HG03135 (cell line): ENCODE results near the gene ARMC5.
"Not testable (repeated sequence)": the region's sequence is repeated elsewhere in the genome, so short reads cannot be mapped to it uniquely, and the experiment has no call there.

Experiments used
- ATAC-seq: cut with Tn5 transposase; IDR thresholded peaks from one replicate; pipeline ENCODE4 v1.9.1; 2021; ENCODE audit warnings: mild to moderate bottlenecking, moderate library complexity; ENCODE audit not compliant: unreplicated experiment

ARMC5 gene

DNA sequence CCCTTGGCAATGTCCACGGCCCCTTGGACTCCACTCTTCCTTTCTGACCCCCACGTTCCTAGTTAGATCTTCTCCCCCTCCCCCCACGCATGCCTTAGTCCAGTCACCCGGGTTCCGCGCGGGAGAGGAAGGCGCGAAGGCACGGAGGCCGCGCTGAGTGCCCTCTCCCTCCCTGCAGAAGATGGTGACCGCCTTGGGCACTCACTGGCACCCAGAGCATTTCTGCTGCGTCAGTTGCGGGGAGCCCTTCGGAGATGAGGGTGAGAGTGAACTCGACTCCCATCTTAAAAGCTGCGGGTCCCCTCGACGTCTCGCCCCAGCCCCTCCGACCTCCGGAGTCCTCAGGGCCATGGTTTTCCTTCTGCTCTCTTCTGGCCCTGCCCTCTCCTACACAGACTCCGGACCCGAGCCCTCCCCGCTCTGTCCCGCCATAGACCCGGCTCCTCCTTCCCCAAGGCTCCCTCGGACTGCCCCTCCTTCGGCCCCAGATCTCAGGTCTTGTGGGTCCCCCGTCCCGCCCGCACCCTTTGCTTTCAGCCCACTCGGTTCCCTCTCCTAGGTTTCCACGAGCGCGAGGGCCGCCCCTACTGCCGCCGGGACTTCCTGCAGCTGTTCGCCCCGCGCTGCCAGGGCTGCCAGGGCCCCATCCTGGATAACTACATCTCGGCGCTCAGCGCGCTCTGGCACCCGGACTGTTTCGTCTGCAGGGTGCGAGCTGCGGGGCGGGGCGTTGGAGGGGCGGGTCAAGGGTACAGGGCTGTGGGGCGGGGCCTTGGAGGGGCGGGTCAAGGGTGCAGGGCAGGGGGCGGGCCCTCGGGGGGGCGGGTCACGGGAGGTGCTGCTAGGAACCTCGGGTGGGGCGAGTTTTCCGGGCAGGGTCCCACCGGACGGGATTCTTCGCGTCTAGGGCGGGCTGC lies 17.3 kb downstream of the ARMC5 start:
- ATAC-seq = peak; percentile 42

DNA sequence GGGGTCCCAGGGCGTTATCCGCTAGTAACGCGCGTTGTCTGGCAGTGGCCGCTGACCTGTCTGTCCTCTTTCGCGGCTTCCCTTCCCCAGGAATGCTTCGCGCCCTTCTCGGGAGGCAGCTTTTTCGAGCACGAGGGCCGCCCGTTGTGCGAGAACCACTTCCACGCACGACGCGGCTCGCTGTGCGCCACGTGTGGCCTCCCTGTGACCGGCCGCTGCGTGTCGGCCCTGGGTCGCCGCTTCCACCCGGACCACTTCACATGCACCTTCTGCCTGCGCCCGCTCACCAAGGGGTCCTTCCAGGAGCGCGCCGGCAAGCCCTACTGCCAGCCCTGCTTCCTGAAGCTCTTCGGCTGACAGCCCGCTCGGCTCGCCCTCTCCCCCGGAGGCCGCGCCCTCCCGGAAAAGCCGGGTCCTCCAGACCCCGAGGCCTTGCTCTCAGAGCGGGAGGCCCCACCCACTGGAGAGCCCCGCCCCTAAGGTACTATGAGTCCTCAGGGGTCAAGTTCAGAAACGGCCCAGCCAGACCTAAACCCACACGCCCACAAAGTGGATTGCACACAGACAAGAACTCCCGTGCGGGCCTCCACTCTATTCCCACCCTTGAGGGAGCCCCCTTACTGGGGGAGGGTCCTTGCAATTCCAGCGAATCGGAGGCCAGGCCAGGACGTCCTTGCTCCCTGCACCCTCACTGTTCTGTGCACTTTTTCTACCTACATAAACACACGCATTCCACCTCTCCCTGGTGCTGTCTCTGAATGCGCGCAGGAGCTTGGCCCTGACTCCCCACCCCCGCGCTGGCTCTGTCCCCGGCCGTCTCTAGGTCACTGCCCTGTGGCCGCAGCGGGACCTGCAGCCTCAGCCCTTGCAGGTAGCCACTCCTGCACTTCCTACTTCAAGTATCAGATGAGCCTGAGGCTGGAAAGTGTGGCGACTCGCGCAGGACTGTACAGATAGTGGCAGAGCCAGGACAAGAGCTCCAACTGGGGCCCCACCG lies 18.2 kb downstream of the ARMC5 start:
- no peak for ATAC-seq

DNA sequence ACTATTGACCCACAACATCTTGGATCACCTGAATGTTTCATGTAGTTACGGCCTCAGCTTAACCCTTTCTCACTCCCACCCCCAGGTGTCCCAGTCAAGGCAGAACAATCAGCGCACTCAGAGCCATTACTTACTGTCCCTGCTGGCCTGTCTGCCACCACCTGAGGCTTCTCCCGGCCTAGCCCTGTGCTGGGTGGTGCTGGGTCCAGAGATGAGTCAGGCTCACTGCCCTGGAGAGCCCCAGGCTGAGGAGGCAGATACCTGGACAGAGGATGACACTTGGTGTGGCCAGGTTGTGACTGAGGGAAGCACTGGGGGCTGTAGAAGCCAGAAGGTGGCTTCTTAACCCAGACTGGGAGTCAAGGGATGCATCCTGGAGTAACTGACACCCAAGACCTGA lies 19.7 kb downstream of the ARMC5 start:
- ATAC-seq = no peak

DNA sequence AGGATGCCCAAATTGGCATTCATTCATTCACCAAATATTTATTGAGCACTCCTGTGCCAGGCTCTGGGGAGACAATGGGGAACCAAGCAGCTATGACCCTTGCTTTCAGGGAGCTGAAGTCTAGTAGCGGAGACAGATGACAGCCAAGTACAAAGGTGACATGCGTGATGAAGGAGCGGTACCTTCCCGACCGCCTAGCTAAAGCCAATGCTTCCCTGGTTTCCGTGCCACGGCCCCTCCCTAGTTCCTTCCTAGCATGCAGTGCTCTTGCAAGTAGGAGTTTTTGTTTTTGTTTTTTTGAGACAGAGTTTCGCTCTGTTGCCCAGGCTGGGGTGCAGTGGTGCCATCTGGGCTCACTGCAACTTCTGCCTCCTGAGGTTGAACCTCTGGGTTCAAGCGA lies 20.4 kb downstream of the ARMC5 start:
- no peak for ATAC-seq

DNA sequence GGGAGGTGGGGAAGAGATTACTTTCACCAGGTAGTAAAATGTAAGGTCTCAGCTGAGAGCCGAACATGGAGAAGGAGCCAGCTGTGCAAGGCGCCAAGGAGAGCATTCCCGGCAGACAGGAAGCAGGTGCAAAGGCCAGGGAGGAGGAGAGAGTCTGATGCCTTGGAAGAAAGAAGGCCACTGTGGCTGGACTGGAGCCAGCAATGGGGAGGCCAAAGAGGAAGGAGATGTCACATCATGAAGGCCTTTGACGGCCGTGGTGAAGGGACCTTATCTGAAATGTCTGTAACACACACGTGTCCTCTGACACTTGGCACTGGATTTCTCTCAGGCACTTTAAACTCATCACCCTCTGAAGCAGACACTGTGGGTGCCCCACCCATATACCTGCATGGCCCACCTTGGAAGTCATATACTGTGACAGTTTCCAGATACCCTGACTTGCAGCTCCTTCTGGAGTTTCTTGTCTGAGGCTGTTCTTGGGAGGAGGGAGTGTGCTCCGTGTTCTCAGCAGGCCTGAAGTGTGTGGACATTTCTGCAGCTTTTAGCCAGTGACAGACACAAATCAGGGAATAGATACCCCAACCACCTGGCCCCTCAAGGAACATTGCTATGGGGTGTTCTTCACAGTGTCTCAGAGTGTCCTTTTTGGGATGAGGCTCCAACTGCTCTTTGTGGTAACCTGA lies 21.7 kb downstream of the ARMC5 start:
- no peak for ATAC-seq

DNA sequence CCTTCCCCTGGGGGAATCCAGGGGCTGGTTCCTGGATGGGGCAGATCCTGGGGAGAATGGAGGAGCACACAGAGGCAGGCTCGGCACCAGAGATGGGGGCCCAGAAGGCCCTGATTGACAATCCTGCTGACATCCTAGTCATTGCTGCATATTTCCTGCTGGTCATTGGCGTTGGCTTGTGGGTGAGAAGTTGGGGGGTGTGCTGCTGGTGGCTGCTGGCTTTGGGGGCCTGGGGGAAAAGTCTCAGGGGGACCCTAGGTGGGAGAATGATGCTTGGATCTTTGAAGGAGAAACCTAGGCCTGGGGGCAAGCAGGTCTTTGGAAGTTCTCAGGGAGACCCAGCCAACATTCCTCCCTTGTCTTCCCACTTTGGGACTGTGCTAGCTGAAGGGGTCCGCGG lies 23.8 kb downstream of the ARMC5 start, which contains the start of gene SLC5A2:
Gene SLC5A2, plus strand, starts transcription at position 43 of the 400 bp plus-strand sequence. Its CDS starts 14 bp downstream, at position 57.
- ATAC-seq = no peak

DNA sequence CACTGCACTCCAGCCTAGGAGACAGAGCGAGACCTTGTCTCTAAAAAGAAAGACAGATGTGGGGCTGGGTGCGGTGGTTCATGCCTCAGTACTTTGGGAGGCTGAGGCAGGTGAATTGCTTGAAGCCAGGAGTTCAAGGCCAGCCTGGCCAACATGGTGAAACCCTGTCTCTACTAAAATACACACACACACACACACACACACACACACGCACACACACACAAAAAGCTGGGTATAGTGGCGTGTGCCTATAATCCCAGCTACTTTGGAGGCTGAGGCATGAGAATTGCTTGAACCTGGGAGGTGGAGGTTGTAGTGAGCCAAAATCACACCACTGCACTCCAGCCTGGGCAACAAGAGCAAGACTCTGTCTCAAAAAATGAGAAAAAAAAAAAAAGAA lies 24.7 kb downstream of the ARMC5 start:
- not testable (repeated sequence) for ATAC-seq

DNA sequence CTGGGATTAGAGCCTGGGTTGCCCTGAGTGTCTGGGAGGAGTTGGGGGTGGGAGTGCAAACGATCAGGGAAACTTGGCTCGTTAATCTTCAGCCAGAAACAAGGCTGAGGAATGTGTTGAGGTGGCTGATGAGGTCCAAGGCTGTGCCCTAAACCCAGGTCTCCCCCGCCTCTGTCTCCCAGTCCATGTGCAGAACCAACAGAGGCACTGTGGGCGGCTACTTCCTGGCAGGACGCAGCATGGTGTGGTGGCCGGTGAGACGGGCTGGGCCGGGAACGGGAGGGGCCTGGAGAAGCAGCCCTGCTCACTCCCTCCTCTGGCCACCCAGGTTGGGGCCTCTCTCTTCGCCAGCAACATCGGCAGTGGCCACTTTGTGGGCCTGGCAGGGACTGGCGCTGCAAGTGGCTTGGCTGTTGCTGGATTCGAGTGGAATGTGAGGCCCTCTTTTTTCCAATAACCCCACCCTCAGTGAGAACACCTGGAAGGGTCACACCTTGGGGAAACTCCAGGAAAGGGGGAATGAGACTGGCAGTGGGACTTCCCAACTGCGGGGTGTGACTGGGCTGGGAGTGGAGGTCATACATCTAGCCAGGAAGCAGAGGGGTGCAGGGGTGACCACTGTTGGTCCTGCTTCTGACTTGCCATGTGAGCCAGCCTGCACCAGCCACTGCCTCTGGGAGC lies 25.3 kb downstream of the ARMC5 start:
- ATAC-seq = no peak

DNA sequence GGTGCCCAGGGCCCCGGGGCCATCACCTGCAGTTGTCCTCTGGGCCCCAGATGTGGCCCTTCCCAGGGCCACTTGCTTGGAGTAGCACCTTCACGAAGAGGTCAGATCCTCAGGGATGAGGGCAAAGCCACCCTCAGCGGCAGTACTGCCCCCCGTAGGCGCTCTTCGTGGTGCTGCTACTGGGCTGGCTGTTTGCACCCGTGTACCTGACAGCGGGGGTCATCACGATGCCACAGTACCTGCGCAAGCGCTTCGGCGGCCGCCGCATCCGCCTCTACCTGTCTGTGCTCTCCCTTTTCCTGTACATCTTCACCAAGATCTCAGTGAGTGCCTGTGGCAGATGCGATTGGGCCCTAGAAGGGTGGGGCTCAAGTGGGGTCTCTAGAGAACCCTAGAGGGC lies 26.3 kb downstream of the ARMC5 start:
- ATAC-seq = no peak

DNA sequence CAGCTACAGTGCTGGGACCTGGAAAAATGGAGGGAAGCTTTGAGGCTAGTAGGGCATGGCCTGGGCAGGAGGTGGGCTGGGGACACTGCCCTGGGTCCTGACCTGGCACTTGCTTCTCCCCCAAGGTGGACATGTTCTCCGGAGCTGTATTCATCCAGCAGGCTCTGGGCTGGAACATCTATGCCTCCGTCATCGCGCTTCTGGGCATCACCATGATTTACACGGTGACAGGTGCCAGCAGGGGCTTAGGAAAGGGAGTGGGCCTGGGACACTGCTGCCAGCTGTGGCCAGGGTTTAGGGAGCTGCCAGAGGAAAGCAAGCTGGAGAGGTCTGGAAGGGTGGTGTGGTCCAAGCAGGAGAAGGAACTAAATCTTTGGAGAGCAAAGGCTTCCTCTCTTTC lies 26.7 kb downstream of the ARMC5 start:
- ATAC-seq = no peak

DNA sequence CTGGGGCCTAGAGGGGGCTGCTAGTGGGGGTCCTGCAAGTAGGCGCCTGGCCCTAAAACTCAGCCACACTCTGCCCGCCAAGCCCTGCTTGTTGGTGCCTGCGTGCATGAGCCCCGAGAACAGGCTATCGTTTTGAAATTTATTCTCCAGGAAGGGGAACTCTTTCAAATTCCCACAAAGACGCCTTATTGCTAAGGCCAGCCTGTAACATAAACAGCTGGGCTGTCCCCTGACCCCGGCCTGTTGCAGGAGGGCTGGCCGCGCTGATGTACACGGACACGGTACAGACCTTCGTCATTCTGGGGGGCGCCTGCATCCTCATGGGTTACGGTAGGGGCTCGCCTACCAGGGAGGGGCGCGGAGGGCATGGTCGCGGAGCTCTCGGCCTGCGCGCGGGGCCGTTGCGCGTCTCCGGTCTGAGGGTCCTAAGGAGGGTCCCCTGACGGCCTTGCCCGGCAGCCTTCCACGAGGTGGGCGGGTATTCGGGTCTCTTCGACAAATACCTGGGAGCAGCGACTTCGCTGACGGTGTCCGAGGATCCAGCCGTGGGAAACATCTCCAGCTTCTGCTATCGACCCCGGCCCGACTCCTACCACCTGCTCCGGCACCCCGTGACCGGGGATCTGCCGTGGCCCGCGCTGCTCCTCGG lies 27.9 kb downstream of the ARMC5 start:
- ATAC-seq = peak; percentile 2

DNA sequence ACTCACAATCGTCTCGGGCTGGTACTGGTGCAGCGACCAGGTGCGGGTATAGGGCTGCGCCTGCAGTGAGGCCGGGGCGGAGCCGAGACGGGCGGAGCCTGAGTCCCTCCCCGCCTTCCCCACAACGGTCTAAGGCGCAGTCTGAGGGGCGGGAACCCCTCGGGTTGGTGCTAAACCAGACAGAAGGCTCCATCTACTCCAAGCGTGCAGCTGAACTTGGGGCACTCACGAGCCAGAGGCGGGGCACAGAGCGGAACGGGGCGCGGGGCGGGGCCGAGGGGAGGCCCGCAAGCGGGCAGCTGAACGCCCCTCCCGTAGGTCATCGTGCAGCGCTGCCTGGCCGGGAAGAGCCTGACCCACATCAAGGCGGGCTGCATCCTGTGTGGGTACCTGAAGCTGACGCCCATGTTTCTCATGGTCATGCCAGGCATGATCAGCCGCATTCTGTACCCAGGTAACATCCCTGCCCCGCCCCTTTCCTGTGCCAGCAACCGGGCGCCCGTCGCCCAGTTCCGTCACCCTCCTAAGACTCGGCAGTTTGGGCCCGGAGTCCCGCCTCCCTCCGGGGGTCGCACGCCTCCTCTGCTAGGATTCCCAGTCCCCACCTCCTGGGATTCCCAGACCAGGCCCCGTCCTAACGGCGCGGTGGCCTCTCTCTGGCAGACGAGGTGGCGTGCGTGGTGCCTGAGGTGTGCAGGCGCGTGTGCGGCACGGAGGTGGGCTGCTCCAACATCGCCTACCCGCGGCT lies 28.6 kb downstream of the ARMC5 start:
- peak; percentile 86 for ATAC-seq

DNA sequence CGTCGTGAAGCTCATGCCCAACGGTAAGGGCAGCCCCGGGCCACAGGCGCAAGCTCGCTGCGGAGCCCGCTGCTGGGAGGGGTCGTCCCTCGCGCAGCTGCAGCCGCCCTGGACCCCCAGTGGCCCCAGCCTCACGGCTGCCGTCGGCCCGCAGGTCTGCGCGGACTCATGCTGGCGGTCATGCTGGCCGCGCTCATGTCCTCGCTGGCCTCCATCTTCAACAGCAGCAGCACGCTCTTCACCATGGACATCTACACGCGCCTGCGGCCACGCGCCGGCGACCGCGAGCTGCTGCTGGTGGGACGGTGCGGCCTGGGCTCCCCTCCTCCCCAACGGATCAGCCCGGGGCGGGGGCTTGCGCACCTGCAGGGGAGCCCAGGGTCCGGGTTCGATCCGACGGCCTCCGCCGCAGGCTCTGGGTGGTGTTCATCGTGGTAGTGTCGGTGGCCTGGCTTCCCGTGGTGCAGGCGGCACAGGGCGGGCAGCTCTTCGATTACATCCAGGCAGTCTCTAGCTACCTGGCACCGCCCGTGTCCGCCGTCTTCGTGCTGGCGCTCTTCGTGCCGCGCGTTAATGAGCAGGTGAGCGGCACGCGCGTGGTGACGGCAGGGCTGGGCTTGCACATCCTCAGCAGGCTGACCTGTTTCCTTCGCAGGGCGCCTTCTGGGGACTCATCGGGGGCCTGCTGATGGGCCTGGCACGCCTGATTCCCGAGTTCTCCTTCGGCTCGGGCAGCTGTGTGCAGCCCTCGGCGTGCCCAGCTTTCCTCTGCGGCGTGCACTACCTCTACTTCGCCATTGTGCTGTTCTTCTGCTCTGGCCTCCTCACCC lies 29.4 kb downstream of the ARMC5 start:
- ATAC-seq = no peak

DNA sequence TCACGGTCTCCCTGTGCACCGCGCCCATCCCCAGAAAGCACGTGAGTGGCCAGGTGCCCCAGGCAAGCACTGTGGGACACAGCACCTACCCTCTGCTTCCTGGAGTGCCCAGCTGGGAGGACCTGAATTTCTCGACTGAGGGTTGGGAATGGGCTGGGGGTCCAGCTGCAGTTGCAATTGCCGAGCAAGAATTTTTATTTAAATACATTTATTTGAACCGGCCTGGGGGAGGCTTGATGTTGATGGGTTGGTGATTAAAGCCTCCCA lies 29.9 kb downstream of the ARMC5 start:
- no peak for ATAC-seq

DNA sequence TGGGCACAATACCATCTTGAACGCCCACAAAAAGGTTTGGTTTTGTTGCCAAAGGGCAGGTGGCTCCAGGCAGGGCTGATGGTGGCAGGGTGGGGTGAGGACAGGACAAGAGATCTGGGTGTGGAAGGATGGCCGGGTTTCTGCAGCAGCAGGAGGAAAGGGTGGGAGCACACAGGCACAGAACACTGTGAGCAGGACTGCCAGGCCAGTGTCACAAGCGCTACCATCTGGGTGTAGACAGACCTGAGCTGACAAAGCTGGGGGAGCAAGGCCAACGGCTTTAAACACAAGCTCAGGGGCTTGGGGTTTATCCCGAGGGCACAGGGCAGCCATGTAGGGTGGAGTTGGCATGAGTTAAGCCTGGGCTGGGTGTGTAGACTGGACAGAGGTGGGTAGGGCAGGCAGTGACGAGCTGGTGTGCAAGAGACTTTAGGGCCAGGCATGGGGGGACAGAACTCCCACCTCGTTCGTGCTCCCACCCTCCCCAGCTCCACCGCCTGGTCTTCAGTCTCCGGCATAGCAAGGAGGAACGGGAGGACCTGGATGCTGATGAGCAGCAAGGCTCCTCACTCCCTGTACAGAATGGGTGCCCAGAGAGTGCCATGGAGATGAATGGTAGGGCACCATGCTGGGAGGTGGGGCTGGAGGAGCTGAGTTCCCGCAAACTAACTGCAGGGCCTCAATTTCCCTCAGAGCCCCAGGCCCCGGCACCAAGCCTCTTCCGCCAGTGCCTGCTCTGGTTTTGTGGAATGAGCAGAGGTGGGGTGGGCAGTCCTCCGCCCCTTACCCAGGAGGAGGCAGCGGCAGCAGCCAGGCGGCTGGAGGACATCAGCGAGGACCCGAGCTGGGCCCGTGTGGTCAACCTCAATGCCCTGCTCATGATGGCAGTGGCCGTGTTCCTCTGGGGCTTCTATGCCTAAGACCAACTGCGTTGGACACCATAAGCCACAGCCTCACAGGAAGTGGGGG lies 30.6 kb downstream of the ARMC5 start:
- no peak for ATAC-seq

DNA sequence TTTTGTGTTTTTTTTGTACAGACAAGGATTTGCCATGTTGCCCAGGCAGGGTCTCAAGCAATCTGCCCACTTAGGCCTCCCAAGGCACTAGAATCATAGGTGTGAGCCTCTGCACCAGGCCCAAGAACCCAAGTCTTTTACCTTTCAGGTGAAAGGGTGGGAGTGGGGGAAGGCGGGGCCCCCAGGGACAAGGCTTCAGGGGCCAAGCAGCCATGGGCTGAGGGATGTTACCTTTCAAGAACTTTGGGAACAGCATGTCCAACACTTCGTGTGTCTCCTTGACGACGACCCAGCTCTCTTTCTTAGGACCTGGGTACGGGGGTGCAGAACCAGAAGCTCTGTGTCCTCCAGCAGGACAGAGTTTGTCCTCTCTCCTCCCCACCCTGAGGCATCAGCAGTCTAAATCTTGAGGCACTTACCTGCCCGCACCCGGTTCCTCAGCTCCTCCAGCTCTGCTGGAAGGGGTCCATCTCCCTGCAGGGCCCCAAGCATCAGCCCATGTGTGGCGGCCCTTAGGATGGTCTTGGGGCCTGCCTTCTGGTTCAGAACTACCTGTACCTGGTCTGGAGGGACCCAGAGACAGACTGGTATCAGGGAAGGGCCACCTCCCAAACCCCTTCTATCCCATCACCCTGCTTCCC lies 32.6 kb downstream of the ARMC5 start:
- ATAC-seq = no peak
